HEK293 (cell line): Measurements from ENCODE around the gene SLC38A10.
A peak's percentile ranks its signal among the peaks of the same experiment; 100 is the strongest.

Experiments
- GLIS1 ChIP-seq: fragments of 450-650 bp; formaldehyde crosslinking; IDR thresholded peaks from 2 replicates; pipeline ENCODE4 v1.5.1; 2016; ENCODE audit warnings: missing biosample characterization, missing genetic modification characterization
- GLIS2 ChIP-seq: fragments of 450-650 bp; formaldehyde crosslinking; IDR thresholded peaks from 2 replicates; pipeline ENCODE4 v1.5.1; 2016; ENCODE audit warnings: missing biosample characterization, missing genetic modification characterization
- SP2 ChIP-seq: fragments of 450-650 bp; formaldehyde crosslinking; IDR thresholded peaks from 2 replicates; pipeline ENCODE4 v1.5.1; 2016; ENCODE audit warnings: missing biosample characterization, missing genetic modification characterization
- SP3 ChIP-seq: fragments of 450-650 bp; formaldehyde crosslinking; IDR thresholded peaks from 2 replicates; pipeline ENCODE4 v1.5.1; 2016; ENCODE audit warnings: missing biosample characterization, missing genetic modification characterization
- ZBTB8A ChIP-seq: fragments of 450-650 bp; formaldehyde crosslinking; IDR thresholded peaks from 2 replicates; pipeline ENCODE4 v1.5.1; 2016; ENCODE audit warnings: missing biosample characterization, missing genetic modification characterization
- ZNF121 ChIP-seq: fragments of 450-650 bp; formaldehyde crosslinking; IDR thresholded peaks from 2 replicates; pipeline ENCODE4 v1.5.1; 2016; ENCODE audit warnings: missing biosample characterization, missing genetic modification characterization
- ZNF146 ChIP-seq: fragments of 450-650 bp; formaldehyde crosslinking; IDR thresholded peaks from 2 replicates; pipeline ENCODE4 v1.5.1; 2016; ENCODE audit warnings: missing biosample characterization, missing genetic modification characterization
- ZNF174 ChIP-seq: fragments of 450-650 bp; formaldehyde crosslinking; IDR thresholded peaks from 2 replicates; pipeline ENCODE4 v1.5.0; 2017; ENCODE audit warnings: missing biosample characterization, mild to moderate bottlenecking, missing genetic modification characterization
- ZNF223 ChIP-seq: fragments of 450-650 bp; formaldehyde crosslinking; IDR thresholded peaks from 2 replicates; pipeline ENCODE4 v1.5.1; 2016; ENCODE audit warnings: missing biosample characterization, missing genetic modification characterization
- ZNF341 ChIP-seq: fragments of 450-650 bp; formaldehyde crosslinking; IDR thresholded peaks from 2 replicates; pipeline ENCODE4; 2016; ENCODE audit warnings: low read depth, missing biosample characterization, missing genetic modification characterization
- ZNF549 ChIP-seq: fragments of 450-650 bp; IDR thresholded peaks from 2 replicates; pipeline ENCODE4 v1.5.1; 2018; ENCODE audit warnings: missing biosample characterization, missing genetic modification characterization, mild to moderate bottlenecking, inconsistent platforms, moderate library complexity
- ZNF561 ChIP-seq: fragments of 450-650 bp; IDR thresholded peaks from 2 replicates; pipeline ENCODE4 v1.5.1; 2018; ENCODE audit warnings: missing biosample characterization, missing genetic modification characterization, borderline replicate concordance
- ZNF571 ChIP-seq: fragments of 450-650 bp; formaldehyde crosslinking; IDR thresholded peaks from 2 replicates; pipeline ENCODE4 v1.5.0; 2017; ENCODE audit warnings: missing biosample characterization, missing genetic modification characterization
- ZNF585B ChIP-seq: fragments of 450-650 bp; formaldehyde crosslinking; IDR thresholded peaks from 2 replicates; pipeline ENCODE4 v1.5.1; 2016; ENCODE audit warnings: missing biosample characterization, missing genetic modification characterization
- ZNF600 ChIP-seq: fragments of 450-650 bp; formaldehyde crosslinking; IDR thresholded peaks from 2 replicates; pipeline ENCODE4 v1.5.1; 2016; ENCODE audit warnings: missing biosample characterization, missing genetic modification characterization
- TF ChIP-seq, protein P1 (sequence below): fragments of 450-650 bp; formaldehyde crosslinking; IDR thresholded peaks from 2 replicates; pipeline ENCODE4 v1.5.1; 2016; ENCODE audit warnings: missing biosample characterization, missing genetic modification characterization
- TF ChIP-seq, protein P2 (sequence below): fragments of 450-650 bp; formaldehyde crosslinking; IDR thresholded peaks from 2 replicates; pipeline ENCODE4 v1.5.1; 2016; ENCODE audit warnings: missing biosample characterization, missing genetic modification characterization
- TF ChIP-seq, protein P3 (sequence below): fragments of 450-650 bp; formaldehyde crosslinking; IDR thresholded peaks from 2 replicates; pipeline ENCODE4 v1.5.1; 2016; ENCODE audit warnings: missing biosample characterization, missing genetic modification characterization
- TF ChIP-seq, protein P4 (sequence below): fragments of 450-650 bp; formaldehyde crosslinking; IDR thresholded peaks from 2 replicates; pipeline ENCODE4 v1.5.1; 2016; ENCODE audit warnings: missing biosample characterization, missing genetic modification characterization
- TF ChIP-seq, protein P5 (sequence below): fragments of 450-650 bp; formaldehyde crosslinking; IDR thresholded peaks from 2 replicates; pipeline ENCODE4 v1.5.1; 2017; ENCODE audit warnings: missing biosample characterization, missing genetic modification characterization

Gene SLC38A10

DNA sequence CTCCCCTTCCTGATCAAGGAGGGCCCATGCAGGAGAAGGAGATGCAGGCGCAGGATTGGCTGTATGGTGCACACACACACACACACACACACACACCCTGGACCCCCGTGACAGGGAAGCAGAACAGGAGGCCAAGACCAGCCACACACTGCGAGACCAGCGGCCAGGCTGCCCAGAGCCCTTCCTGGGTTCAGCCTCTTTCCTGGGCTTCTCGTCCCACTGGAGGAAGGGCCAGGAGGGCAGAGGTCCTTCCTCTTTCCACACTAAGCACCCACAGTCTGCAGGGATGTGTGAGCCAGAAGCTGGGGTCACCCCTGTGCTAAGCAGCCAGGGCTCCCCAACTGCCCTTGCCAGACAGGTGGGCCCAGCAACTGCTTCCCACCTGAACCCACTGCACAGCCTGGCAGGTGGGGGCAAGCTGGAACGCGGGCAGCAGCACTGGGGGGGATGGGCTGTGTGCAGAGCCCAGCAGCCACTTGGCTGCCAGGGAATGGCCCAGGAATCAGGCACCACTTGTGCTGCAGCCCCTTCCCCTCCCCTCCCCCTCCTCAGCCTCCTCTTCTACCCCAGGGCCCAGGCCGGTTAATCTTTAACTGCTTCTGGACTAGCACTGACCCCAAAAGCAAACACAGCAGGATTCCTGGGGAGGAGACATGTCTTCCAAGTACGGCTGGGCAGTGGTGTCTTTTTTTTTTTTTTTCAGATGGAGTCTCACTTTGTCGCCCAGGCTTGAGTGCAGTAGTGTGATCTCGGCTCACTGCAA lies 44.6 kb upstream of the SLC38A10 start (continued):
- TF ChIP-seq, protein P1, sequence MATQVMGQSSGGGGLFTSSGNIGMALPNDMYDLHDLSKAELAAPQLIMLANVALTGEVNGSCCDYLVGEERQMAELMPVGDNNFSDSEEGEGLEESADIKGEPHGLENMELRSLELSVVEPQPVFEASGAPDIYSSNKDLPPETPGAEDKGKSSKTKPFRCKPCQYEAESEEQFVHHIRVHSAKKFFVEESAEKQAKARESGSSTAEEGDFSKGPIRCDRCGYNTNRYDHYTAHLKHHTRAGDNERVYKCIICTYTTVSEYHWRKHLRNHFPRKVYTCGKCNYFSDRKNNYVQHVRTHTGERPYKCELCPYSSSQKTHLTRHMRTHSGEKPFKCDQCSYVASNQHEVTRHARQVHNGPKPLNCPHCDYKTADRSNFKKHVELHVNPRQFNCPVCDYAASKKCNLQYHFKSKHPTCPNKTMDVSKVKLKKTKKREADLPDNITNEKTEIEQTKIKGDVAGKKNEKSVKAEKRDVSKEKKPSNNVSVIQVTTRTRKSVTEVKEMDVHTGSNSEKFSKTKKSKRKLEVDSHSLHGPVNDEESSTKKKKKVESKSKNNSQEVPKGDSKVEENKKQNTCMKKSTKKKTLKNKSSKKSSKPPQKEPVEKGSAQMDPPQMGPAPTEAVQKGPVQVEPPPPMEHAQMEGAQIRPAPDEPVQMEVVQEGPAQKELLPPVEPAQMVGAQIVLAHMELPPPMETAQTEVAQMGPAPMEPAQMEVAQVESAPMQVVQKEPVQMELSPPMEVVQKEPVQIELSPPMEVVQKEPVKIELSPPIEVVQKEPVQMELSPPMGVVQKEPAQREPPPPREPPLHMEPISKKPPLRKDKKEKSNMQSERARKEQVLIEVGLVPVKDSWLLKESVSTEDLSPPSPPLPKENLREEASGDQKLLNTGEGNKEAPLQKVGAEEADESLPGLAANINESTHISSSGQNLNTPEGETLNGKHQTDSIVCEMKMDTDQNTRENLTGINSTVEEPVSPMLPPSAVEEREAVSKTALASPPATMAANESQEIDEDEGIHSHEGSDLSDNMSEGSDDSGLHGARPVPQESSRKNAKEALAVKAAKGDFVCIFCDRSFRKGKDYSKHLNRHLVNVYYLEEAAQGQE (tag by site-specific recombination), result no peak
- TF ChIP-seq, protein P2, sequence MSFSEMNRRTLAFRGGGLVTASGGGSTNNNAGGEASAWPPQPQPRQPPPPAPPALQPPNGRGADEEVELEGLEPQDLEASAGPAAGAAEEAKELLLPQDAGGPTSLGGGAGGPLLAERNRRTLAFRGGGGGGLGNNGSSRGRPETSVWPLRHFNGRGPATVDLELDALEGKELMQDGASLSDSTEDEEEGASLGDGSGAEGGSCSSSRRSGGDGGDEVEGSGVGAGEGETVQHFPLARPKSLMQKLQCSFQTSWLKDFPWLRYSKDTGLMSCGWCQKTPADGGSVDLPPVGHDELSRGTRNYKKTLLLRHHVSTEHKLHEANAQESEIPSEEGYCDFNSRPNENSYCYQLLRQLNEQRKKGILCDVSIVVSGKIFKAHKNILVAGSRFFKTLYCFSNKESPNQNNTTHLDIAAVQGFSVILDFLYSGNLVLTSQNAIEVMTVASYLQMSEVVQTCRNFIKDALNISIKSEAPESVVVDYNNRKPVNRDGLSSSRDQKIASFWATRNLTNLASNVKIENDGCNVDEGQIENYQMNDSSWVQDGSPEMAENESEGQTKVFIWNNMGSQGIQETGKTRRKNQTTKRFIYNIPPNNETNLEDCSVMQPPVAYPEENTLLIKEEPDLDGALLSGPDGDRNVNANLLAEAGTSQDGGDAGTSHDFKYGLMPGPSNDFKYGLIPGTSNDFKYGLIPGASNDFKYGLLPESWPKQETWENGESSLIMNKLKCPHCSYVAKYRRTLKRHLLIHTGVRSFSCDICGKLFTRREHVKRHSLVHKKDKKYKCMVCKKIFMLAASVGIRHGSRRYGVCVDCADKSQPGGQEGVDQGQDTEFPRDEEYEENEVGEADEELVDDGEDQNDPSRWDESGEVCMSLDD, result 0 out of 2 replicates have a peak, but pooled peaks have one; percentile 43
- TF ChIP-seq ZNF223 (peak; percentile 88), ZBTB8A (tag by site-specific recombination) (0 out of 2 replicates have a peak, but pooled peaks have one; percentile 10), SP2 (0 out of 2 replicates have a peak, but pooled peaks have one; percentile 22), GLIS1 (tag by site-specific recombination) (no peak), ZNF146 (tag by site-specific recombination) (no peak), SP3 (tag by site-specific recombination) (0 out of 2 replicates have a peak, but pooled peaks have one; percentile 11), GLIS2 (tag by site-specific recombination) (peak; percentile 66), ZNF571 (no peak), ZNF600 (tag by site-specific recombination) (peak; percentile 64), ZNF121 (no peak), ZNF174 (tag by site-specific recombination) (no peak), ZNF549 (tag by site-specific recombination) (no peak), ZNF561 (tag by site-specific recombination) (no peak), ZNF341 (tag by site-specific recombination) (no peak), ZNF585B (tag by site-specific recombination) (no peak)
- TF ChIP-seq, protein P3, sequence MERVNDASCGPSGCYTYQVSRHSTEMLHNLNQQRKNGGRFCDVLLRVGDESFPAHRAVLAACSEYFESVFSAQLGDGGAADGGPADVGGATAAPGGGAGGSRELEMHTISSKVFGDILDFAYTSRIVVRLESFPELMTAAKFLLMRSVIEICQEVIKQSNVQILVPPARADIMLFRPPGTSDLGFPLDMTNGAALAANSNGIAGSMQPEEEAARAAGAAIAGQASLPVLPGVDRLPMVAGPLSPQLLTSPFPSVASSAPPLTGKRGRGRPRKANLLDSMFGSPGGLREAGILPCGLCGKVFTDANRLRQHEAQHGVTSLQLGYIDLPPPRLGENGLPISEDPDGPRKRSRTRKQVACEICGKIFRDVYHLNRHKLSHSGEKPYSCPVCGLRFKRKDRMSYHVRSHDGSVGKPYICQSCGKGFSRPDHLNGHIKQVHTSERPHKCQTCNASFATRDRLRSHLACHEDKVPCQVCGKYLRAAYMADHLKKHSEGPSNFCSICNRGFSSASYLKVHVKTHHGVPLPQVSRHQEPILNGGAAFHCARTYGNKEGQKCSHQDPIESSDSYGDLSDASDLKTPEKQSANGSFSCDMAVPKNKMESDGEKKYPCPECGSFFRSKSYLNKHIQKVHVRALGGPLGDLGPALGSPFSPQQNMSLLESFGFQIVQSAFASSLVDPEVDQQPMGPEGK (tag by site-specific recombination), result 0 out of 2 replicates have a peak, but pooled peaks have one; percentile 4
- TF ChIP-seq, protein P4, sequence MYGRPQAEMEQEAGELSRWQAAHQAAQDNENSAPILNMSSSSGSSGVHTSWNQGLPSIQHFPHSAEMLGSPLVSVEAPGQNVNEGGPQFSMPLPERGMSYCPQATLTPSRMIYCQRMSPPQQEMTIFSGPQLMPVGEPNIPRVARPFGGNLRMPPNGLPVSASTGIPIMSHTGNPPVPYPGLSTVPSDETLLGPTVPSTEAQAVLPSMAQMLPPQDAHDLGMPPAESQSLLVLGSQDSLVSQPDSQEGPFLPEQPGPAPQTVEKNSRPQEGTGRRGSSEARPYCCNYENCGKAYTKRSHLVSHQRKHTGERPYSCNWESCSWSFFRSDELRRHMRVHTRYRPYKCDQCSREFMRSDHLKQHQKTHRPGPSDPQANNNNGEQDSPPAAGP (tag by site-specific recombination), result no peak
- TF ChIP-seq, protein P5, sequence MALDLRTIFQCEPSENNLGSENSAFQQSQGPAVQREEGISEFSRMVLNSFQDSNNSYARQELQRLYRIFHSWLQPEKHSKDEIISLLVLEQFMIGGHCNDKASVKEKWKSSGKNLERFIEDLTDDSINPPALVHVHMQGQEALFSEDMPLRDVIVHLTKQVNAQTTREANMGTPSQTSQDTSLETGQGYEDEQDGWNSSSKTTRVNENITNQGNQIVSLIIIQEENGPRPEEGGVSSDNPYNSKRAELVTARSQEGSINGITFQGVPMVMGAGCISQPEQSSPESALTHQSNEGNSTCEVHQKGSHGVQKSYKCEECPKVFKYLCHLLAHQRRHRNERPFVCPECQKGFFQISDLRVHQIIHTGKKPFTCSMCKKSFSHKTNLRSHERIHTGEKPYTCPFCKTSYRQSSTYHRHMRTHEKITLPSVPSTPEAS (tag by site-specific recombination), result peak; percentile 86
- TF ChIP-seq, all 188 proteins: peak for 10
